Astrocyte of the cerebellum (primary cell): ENCODE measurements around the gene RRP12.

ENCODE experiments used
- DNase-seq: peaks from one replicate; pipeline ENCODE4 v3.0.0-alpha.2; 2011; ENCODE audit warnings: low read depth
- H3K4me3 ChIP-seq: 2 replicates; pipeline ENCODE4 v1.5.1; 2011; ENCODE audit warnings: mild to moderate bottlenecking, low read depth, low read length, moderate library complexity
- in situ Hi-C: cut with HindIII; loops from 2 replicates; pipeline ENCODE4 v1.10.0; 2017; ENCODE audit warnings: low sequenced_read_pairs
- TF ChIP-seq, protein P1 (sequence below): IDR thresholded peaks from 2 replicates; pipeline ENCODE4 v1.5.1; 2012; ENCODE audit warnings: low read length, low read depth, moderate library complexity, mild to moderate bottlenecking; ENCODE audit errors: missing control alignments

The RRP12 gene, protein sequence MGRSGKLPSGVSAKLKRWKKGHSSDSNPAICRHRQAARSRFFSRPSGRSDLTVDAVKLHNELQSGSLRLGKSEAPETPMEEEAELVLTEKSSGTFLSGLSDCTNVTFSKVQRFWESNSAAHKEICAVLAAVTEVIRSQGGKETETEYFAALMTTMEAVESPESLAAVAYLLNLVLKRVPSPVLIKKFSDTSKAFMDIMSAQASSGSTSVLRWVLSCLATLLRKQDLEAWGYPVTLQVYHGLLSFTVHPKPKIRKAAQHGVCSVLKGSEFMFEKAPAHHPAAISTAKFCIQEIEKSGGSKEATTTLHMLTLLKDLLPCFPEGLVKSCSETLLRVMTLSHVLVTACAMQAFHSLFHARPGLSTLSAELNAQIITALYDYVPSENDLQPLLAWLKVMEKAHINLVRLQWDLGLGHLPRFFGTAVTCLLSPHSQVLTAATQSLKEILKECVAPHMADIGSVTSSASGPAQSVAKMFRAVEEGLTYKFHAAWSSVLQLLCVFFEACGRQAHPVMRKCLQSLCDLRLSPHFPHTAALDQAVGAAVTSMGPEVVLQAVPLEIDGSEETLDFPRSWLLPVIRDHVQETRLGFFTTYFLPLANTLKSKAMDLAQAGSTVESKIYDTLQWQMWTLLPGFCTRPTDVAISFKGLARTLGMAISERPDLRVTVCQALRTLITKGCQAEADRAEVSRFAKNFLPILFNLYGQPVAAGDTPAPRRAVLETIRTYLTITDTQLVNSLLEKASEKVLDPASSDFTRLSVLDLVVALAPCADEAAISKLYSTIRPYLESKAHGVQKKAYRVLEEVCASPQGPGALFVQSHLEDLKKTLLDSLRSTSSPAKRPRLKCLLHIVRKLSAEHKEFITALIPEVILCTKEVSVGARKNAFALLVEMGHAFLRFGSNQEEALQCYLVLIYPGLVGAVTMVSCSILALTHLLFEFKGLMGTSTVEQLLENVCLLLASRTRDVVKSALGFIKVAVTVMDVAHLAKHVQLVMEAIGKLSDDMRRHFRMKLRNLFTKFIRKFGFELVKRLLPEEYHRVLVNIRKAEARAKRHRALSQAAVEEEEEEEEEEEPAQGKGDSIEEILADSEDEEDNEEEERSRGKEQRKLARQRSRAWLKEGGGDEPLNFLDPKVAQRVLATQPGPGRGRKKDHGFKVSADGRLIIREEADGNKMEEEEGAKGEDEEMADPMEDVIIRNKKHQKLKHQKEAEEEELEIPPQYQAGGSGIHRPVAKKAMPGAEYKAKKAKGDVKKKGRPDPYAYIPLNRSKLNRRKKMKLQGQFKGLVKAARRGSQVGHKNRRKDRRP (N-terminal part only)

DNA sequence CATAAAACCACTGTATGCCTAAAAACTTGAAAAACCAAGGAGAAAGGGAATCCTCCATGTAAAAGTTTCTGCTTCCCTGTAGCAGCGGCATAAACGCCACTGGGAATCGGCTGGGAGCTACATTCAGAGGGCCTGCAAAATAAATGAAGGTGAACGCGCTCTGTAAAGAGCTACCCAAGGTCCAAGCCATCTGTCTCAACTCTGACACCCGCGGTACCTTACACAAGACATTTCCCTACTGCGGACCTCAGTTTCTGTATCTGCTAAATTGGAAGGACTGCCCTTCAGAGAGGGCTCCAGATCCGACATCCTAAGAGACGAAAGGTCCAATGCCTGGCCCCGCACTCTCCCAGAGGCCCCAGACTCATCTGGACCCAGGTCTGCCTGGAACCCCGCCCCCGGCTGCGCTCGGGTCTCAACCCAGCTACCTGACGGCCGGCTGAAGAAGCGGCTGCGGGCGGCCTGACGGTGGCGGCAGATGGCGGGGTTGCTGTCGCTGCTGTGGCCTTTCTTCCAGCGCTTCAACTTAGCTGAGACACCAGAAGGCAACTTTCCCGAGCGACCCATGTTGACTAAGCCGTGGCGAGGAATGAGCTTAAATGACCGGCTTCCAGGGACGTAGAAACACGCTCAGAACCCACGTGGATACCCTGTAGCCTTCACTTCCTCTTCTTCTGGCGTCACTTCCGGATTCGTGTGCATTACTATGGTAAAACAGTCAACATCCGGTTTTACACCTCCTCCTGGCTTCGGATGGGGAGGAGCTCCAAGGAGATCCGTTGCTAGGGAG is at the start of gene RRP12:
Gene RRP12, minus strand, starts transcription at position 676 of the 790 bp plus-strand sequence. Its CDS starts 109 bp downstream, at position 567.
- DNase-seq = peak; percentile 96
- TF ChIP-seq, protein P1, sequence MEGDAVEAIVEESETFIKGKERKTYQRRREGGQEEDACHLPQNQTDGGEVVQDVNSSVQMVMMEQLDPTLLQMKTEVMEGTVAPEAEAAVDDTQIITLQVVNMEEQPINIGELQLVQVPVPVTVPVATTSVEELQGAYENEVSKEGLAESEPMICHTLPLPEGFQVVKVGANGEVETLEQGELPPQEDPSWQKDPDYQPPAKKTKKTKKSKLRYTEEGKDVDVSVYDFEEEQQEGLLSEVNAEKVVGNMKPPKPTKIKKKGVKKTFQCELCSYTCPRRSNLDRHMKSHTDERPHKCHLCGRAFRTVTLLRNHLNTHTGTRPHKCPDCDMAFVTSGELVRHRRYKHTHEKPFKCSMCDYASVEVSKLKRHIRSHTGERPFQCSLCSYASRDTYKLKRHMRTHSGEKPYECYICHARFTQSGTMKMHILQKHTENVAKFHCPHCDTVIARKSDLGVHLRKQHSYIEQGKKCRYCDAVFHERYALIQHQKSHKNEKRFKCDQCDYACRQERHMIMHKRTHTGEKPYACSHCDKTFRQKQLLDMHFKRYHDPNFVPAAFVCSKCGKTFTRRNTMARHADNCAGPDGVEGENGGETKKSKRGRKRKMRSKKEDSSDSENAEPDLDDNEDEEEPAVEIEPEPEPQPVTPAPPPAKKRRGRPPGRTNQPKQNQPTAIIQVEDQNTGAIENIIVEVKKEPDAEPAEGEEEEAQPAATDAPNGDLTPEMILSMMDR = peak; percentile 4
- peak within 1 kb of the TSS; percentile 90 for H3K4me3 ChIP-seq
- in situ Hi-C loops = no loop called here

DNA sequence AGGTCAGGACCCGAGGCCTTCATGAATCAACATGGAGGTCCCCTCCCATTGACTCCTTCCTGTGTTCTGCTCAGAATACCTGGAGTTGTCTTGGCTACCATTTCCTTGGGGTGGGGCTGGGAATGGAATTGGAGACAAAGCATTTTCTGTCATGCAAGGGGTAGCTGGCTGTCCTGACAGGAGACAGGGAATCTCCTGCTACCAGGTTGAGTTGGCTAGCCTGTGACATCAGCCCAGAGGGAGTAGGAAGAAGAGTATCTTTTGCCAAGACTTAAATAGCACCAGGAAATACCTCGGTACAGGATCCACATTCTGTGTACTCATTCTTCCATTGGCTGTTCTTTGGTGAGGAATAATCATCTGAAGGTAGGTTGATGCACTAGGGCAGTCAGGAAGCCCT is 49.7 kb upstream of the RRP12 start:
- in situ Hi-C loops = no loop called here
- TF ChIP-seq, protein P1 = no peak
- no peak for DNase-seq
- H3K4me3 ChIP-seq = no peak overlapping the region

DNA sequence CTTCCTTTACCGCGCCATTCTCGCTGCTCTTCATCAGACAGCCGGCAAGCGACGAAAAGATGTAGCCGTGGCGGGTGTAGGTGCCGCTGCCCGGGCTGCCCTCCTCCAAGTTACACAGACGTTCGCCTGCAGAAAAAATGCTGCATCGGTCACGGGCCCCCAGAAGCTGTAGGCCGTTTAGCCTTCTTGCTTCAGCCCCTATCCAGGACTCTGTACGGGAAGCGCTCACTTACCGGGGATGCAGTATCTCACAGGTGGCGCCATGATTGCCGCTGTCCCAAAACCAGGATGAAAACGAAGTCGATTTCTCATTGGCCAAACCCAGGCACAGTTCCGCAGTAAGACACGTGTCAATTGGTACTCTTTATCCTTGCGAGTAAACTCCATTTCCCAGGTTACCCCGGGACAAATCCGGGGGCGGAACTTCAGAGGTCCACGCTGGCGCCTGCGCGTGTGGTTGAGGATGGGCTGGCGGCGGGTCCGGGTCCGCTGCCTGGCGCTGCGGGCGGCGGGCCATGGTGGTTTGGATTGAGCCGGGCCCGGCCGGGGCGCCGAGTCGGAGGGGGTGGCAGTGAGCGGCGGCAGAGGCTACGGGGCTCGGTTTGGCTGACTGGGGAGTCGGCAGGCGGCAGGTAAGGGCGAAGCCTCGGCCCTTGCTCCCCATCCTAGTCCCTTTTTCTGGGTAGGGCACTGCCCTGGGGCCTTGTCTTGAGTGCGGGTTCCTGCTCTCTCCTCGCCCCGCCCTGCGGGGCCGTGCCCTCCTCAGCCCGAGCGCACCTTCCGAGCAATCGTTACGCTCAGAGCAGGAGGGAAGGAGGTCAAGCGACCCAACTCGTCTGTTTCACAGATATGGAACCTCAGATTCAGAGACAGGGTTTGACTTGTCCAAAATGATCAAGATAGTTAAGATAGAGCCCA is 44.8 kb upstream of the RRP12 start, which contains the start of the genes EXOSC1 and ZDHHC16:
Gene EXOSC1, minus strand, starts transcription at position 285 of the 918 bp plus-strand sequence. Its CDS starts 21 bp downstream, at position 264.
Gene ZDHHC16, plus strand, starts transcription at position 454 of the 918 bp plus-strand sequence. CDS start 5,501 bp downstream, outside the sequence.
- in situ Hi-C loops = no loop called here
- DNase-seq = peak; percentile 90
- peak within 1 kb of the TSS; percentile 57 for H3K4me3 ChIP-seq
- TF ChIP-seq, protein P1 = no peak

- TF ChIP-seq, protein P1 = no peak
- peak overlapping the region; percentile 57 for H3K4me3 ChIP-seq
- no peak for DNase-seq
- in situ Hi-C loops = no loop called here
Measured at GRCh38 chr10:97445357-97445721, 44.2 kb upstream of the RRP12 start.

DNA sequence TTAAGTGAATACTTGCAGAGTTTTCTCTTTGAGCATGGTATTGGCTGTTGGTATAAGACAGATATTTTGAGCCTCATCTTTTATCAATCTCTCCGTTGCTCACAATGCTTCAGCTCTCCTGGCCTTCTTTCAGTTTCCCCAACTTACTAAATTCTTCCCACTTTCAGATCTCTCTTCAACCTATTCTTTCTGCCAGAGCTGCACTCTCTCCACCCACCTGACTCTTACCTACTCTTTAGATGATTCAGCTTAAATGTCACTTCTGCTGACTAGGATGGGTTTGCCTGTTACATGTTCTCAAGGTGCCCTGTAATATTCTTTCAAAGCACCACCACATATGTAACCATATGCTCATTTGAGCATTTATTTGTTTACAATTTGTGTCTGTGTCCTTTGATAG is 43.1 kb upstream of the RRP12 start:
- DNase-seq = no peak
- TF ChIP-seq, protein P1 = no peak
- in situ Hi-C loops = no loop called here
- no peak overlapping the region for H3K4me3 ChIP-seq
